Mononuclear cell (primary cell): ENCODE data around the gene GRHPR. TPM values are rescaled to one million over a fixed set of nuclear protein-coding genes. Genes with fewer than 3 reads are reported as not detected.
"Not testable (repeated sequence)": the region's sequence is repeated elsewhere in the genome, so short reads cannot be mapped to it uniquely, and the experiment has no call there.

ENCODE experiments used
- H3K27me3 ChIP-seq: 2 replicates; pipeline ENCODE4 v1.6.0; 2011; ENCODE audit warnings: low read length, control low read depth; ENCODE audit not compliant: insufficient read depth
- H3K4me1 ChIP-seq: 2 replicates; pipeline ENCODE4 v1.5.1; 2011; ENCODE audit warnings: mild to moderate bottlenecking, low read length, control low read depth; ENCODE audit not compliant: insufficient read depth
- H3K4me3 ChIP-seq: 2 replicates; pipeline ENCODE4 v1.5.1; 2011; ENCODE audit warnings: mild to moderate bottlenecking, low read length, moderate library complexity
- H3K9me3 ChIP-seq: 2 replicates; pipeline ENCODE4 v1.5.1; 2011; ENCODE audit warnings: low read depth, mild to moderate bottlenecking, control low read depth, low read length
- total RNA-seq: library from RNA; depleted of rRNA; stranded (reverse); fragments of >200 nt; gene quantifications from one replicate; pipeline ENCODE4 v1.2.3, GENCODE V29; 2012

The GRHPR gene
- total RNA-seq, 1 donor = 56.4 TPM

- peaks cover 25% of the 10 kb centered on the region for H3K4me1 ChIP-seq
- peak overlapping the region; percentile 89 for H3K4me3 ChIP-seq
- no peaks in the 10 kb centered on the region for H3K27me3 ChIP-seq
- no peaks in the 10 kb centered on the region for H3K9me3 ChIP-seq
Measured at GRCh38 chr9:37466037-37466709, 43.7 kb downstream of the GRHPR start.

GRCh38 chr9:37467530-37467929 lies 45.0 kb downstream of the GRHPR start:
- not testable (repeated sequence) for H3K27me3 ChIP-seq, H3K4me3 ChIP-seq, H3K9me3 ChIP-seq
- peaks cover 28% of the 10 kb centered on the region for H3K4me1 ChIP-seq

- Histone ChIP-seq H3K4me3 (no peak overlapping the region), H3K4me1 (peaks cover 24% of the 10 kb centered on the region), H3K27me3 (no peaks in the 10 kb centered on the region), H3K9me3 (no peaks in the 10 kb centered on the region)
Measured at GRCh38 chr9:37468620-37469019, 46.1 kb downstream of the GRHPR start.

GRCh38 chr9:37471942-37472684 lies 49.6 kb downstream of the GRHPR start:
- Histone ChIP-seq H3K4me1 (peaks cover 4% of the 10 kb centered on the region), H3K4me3 (peak overlapping the region; percentile 26), H3K9me3 (peaks cover 11% of the 10 kb centered on the region), H3K27me3 (no peaks in the 10 kb centered on the region)

- H3K9me3 ChIP-seq = peaks cover 11% of the 10 kb centered on the region
- H3K27me3 ChIP-seq, H3K4me1 ChIP-seq, H3K4me3 ChIP-seq: not testable (repeated sequence)
Measured at GRCh38 chr9:37473982-37474381, 51.5 kb downstream of the GRHPR start.

- H3K27me3 ChIP-seq = peaks cover 5% of the 10 kb centered on the region
- no peak overlapping the region for H3K4me3 ChIP-seq
- H3K9me3 ChIP-seq = peaks cover 11% of the 10 kb centered on the region
- H3K4me1 ChIP-seq = peaks cover 3% of the 10 kb centered on the region
Measured at GRCh38 chr9:37474438-37474837, 51.9 kb downstream of the GRHPR start.

GRCh38 chr9:37476930-37477329 lies 54.4 kb downstream of the GRHPR start:
- peaks cover 11% of the 10 kb centered on the region for H3K27me3 ChIP-seq
- no peak overlapping the region for H3K4me3 ChIP-seq
- H3K9me3 ChIP-seq = peaks cover 11% of the 10 kb centered on the region
- peaks cover under 1% of the 10 kb centered on the region for H3K4me1 ChIP-seq

GRCh38 chr9:37477443-37477842 lies 54.9 kb downstream of the GRHPR start:
- peaks cover 11% of the 10 kb centered on the region for H3K27me3 ChIP-seq
- H3K4me3 ChIP-seq = not testable (repeated sequence)

GRCh38 chr9:37477987-37478619 lies 55.6 kb downstream of the GRHPR start:
- H3K4me1 ChIP-seq, H3K4me3 ChIP-seq: not testable (repeated sequence)
- Histone ChIP-seq H3K27me3 (peaks cover 11% of the 10 kb centered on the region), H3K9me3 (peaks cover 11% of the 10 kb centered on the region)

More at GRCh38 chr9:37477443-37477842, 54.9 kb downstream of the GRHPR start:
- H3K4me1 ChIP-seq = not testable (repeated sequence)
- H3K9me3 ChIP-seq = peaks cover 11% of the 10 kb centered on the region

- H3K9me3 ChIP-seq = no peaks in the 10 kb centered on the region
- H3K4me3 ChIP-seq = no peak overlapping the region
- H3K4me1 ChIP-seq = peaks cover 6% of the 10 kb centered on the region
- H3K27me3 ChIP-seq = peaks cover 11% of the 10 kb centered on the region
Measured at GRCh38 chr9:37480759-37481158, 58.3 kb downstream of the GRHPR start.

GRCh38 chr9:37485389-37486255 lies 63.1 kb downstream of the GRHPR start, which contains the start of gene POLR1E:
Gene POLR1E, plus strand, starts transcription at chr9:37485948. Its CDS starts 100 bp downstream, at chr9:37486048.
- Histone ChIP-seq H3K9me3 (no peaks in the 10 kb centered on the region), H3K4me1 (peaks cover 22% of the 10 kb centered on the region), H3K27me3 (peaks cover 7% of the 10 kb centered on the region), H3K4me3 (peak within 1 kb of the TSS; percentile 66)

GRCh38 chr9:37486256-37486615 lies 63.7 kb downstream of the GRHPR start:
- Histone ChIP-seq H3K4me3 (peak overlapping the region; percentile 66), H3K4me1 (peaks cover 22% of the 10 kb centered on the region), H3K27me3 (peaks cover 7% of the 10 kb centered on the region), H3K9me3 (no peaks in the 10 kb centered on the region)
